ENCODE measurements around the gene MEPCE. TPM values are rescaled to one million over a fixed set of nuclear protein-coding genes. Genes with fewer than 3 reads are reported as not detected.

MEPCE gene
- total and polyA plus RNA-seq, 9 of the 15 experiments (the other 6 are each of a cell fraction or from before 2014, with no cell fraction given): 10.9 to 76.3 (median 44.1) TPM

DNA sequence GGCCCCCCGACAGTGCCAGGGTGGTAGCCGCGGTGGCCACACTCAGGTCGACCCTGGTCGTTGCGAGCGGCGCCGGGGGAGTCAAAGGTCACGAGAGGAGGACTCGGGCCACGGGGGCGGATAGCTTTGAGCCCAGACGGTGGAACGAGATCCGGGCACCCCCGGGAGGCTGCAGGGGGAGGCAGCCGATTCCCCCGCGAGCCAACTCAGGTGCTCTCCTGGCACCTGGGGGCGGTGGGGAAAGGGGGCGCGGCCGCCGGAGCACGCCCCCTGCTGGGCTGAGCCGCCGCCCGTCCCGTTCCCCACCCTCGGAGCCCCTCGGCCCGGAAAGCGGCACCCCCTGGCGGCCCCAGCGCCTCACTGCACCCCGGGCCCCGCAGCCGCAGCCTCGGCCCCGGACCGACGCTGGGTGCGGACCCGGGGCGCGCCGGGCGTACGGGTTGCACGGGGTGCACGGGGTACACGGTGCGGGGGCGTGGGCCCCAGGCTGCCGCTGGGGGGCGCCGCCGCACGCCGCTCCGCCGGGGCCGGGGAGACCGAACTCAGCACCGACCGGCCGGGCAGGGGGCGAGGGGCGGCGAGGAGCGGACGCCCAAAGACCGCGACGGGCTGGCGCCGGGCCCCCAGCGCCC, 53.6 kb downstream of the MEPCE start (continued):
- TF ChIP-seq, protein P1, sequence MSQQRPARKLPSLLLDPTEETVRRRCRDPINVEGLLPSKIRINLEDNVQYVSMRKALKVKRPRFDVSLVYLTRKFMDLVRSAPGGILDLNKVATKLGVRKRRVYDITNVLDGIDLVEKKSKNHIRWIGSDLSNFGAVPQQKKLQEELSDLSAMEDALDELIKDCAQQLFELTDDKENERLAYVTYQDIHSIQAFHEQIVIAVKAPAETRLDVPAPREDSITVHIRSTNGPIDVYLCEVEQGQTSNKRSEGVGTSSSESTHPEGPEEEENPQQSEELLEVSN (IDR thresholded peaks at IDR 0.05; ENCODE audit: borderline replicate concordance in 1 of 2, extremely low read depth in 1 of 2, insufficient read depth in 1 of 2, insufficient read length in 1 of 2, low read depth in 1 of 2, low read length in 1 of 2, poor library complexity in 1 of 2, severe bottlenecking in 1 of 2): peak in 1 of 2 experiments; percentile 47
- TF ChIP-seq JUN (IDR thresholded peaks at IDR 0.05; ENCODE audit: borderline replicate concordance, low read depth, low read length) (no peak), JUN (CRISPR knock-in tag; IDR thresholded peaks at IDR 0.05; ENCODE audit: borderline replicate concordance) (no peak), ZNF561 (CRISPR knock-in tag; conservative IDR thresholded peaks at IDR 0.05) (no peak), POLR3A (IDR thresholded peaks at IDR 0.05; ENCODE audit: borderline replicate concordance, extremely low read depth, insufficient read depth, insufficient read length) (no peak), ZFX (CRISPR knock-in tag; IDR thresholded peaks at IDR 0.05) (no peak), SIN3A (IDR thresholded peaks at IDR 0.05; ENCODE audit: borderline replicate concordance in 2 of 2, control insufficient read depth in 1 of 2, low read depth in 2 of 2, low read length in 2 of 2) (peak; percentile 71 to 87; a peak in 3 of 4 replicates), ATF7 (IDR thresholded peaks at IDR 0.05) (peak; percentile 73), ZNF316 (IDR thresholded peaks at IDR 0.05) (no peak), TAF15 (IDR thresholded peaks at IDR 0.05; ENCODE audit: low read depth, low read length) (no peak), CC2D1A (IDR thresholded peaks at IDR 0.05) (no peak), MAZ (CRISPR knock-in tag; conservative IDR thresholded peaks at IDR 0.05 in 1 of 2, IDR thresholded peaks at IDR 0.05 in 1 of 2) (peak; percentile 92 to 95), EGR1 (conservative IDR thresholded peaks at IDR 0.05) (peak; percentile 87), U2AF2 (optimal IDR thresholded peaks at IDR 0.05; ENCODE audit: low read depth, low read length) (no peak)
- TF ChIP-seq, protein P2, sequence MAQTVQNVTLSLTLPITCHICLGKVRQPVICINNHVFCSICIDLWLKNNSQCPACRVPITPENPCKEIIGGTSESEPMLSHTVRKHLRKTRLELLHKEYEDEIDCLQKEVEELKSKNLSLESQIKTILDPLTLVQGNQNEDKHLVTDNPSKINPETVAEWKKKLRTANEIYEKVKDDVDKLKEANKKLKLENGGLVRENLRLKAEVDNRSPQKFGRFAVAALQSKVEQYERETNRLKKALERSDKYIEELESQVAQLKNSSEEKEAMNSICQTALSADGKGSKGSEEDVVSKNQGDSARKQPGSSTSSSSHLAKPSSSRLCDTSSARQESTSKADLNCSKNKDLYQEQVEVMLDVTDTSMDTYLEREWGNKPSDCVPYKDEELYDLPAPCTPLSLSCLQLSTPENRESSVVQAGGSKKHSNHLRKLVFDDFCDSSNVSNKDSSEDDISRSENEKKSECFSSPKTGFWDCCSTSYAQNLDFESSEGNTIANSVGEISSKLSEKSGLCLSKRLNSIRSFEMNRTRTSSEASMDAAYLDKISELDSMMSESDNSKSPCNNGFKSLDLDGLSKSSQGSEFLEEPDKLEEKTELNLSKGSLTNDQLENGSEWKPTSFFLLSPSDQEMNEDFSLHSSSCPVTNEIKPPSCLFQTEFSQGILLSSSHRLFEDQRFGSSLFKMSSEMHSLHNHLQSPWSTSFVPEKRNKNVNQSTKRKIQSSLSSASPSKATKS (CRISPR knock-in tag; IDR thresholded peaks at IDR 0.05): no peak
- TF ChIP-seq, protein P3, sequence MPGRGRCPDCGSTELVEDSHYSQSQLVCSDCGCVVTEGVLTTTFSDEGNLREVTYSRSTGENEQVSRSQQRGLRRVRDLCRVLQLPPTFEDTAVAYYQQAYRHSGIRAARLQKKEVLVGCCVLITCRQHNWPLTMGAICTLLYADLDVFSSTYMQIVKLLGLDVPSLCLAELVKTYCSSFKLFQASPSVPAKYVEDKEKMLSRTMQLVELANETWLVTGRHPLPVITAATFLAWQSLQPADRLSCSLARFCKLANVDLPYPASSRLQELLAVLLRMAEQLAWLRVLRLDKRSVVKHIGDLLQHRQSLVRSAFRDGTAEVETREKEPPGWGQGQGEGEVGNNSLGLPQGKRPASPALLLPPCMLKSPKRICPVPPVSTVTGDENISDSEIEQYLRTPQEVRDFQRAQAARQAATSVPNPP (IDR thresholded peaks at IDR 0.05; ENCODE audit: borderline replicate concordance, insufficient read depth, insufficient read length): no peak
- TF ChIP-seq, protein P4, sequence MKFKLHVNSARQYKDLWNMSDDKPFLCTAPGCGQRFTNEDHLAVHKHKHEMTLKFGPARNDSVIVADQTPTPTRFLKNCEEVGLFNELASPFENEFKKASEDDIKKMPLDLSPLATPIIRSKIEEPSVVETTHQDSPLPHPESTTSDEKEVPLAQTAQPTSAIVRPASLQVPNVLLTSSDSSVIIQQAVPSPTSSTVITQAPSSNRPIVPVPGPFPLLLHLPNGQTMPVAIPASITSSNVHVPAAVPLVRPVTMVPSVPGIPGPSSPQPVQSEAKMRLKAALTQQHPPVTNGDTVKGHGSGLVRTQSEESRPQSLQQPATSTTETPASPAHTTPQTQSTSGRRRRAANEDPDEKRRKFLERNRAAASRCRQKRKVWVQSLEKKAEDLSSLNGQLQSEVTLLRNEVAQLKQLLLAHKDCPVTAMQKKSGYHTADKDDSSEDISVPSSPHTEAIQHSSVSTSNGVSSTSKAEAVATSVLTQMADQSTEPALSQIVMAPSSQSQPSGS (CRISPR knock-in tag; IDR thresholded peaks at IDR 0.05): no peak
- TF ChIP-seq, protein P5, sequence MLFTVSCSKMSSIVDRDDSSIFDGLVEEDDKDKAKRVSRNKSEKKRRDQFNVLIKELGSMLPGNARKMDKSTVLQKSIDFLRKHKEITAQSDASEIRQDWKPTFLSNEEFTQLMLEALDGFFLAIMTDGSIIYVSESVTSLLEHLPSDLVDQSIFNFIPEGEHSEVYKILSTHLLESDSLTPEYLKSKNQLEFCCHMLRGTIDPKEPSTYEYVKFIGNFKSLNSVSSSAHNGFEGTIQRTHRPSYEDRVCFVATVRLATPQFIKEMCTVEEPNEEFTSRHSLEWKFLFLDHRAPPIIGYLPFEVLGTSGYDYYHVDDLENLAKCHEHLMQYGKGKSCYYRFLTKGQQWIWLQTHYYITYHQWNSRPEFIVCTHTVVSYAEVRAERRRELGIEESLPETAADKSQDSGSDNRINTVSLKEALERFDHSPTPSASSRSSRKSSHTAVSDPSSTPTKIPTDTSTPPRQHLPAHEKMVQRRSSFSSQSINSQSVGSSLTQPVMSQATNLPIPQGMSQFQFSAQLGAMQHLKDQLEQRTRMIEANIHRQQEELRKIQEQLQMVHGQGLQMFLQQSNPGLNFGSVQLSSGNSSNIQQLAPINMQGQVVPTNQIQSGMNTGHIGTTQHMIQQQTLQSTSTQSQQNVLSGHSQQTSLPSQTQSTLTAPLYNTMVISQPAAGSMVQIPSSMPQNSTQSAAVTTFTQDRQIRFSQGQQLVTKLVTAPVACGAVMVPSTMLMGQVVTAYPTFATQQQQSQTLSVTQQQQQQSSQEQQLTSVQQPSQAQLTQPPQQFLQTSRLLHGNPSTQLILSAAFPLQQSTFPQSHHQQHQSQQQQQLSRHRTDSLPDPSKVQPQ (CRISPR knock-in tag; IDR thresholded peaks at IDR 0.05; ENCODE audit: borderline replicate concordance): no peak
